H1 (cell line): Measurements from ENCODE around the gene RAB11FIP3.

Experiments used
- CREB1 ChIP-seq: IDR thresholded peaks from 2 replicates; pipeline ENCODE4 v1.6.1; 2012; ENCODE audit warnings: inconsistent platforms
- CTCF ChIP-seq, 3 experiments: IDR thresholded peaks; 1 replicate in 2 of 3; 2 replicates in 1 of 3; pipeline versions ENCODE4 v1.5.1 to v1.6.1; 2011; ENCODE audit warnings: low read length in 3 of 3, mild to moderate bottlenecking in 3 of 3, inconsistent platforms in 2 of 3, low read depth in 1 of 3, moderate library complexity in 1 of 3; ENCODE audit not compliant: insufficient read depth in 1 of 3; ENCODE audit errors: control extremely low read depth in 1 of 3
- GTF2F1 ChIP-seq: IDR thresholded peaks from 2 replicates; pipeline ENCODE4 v1.6.1; 2012; ENCODE audit warnings: low read depth, low read length, improper control_type of control experiment, borderline replicate concordance

- TF ChIP-seq CTCF (IDR thresholded peaks at IDR 0.05; ENCODE audit: control extremely low read depth in 1 of 3, insufficient read depth in 1 of 3, low read depth in 1 of 3, low read length in 3 of 3) (no peak), CREB1 (no peak), GTF2F1 (no peak)
Measured at GRCh38 chr16:559021-559380, 133.6 kb downstream of the RAB11FIP3 start.
